ENCODE measurements around the gene DDR2.
A peak's percentile ranks its signal among the peaks of the same experiment; 100 is the strongest.

The DDR2 gene

GRCh38 chr1:162674034-162674608, 41.9 kb downstream of the DDR2 start:
- ATAC-seq (no peak), DNase-seq (no peak)
- Mint-ChIP-seq H3K36me3 (ENCODE audit: low read depth) (no peaks in the 10 kb centered on the region), H3K9me3 (no peaks in the 10 kb centered on the region), H3K27ac (no peak overlapping the region), H3K4me1 (no peaks in the 10 kb centered on the region), H3K27me3 (no peaks in the 10 kb centered on the region), H3K4me3 (no peak overlapping the region)

DNA sequence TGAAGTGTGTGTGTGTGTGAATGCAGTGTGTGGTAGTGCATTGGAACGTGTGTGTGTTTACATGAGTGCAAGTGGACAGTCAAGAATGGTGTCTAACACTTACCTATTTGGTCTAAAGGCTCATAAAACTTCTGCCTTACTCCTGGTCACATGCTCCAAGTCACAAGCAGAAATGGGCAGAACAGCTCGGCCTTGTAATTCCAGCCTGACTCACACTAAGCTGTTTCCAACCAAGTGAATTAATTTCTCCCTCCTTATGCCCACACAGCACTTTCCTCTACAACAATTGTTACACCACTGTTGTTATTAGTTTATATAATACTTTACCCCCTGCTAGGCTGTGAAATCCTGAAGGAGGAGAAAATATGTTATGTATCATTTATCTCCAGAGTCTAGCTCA, 43.8 kb downstream of the DDR2 start:
- Mint-ChIP-seq H3K27me3 (no peaks in the 10 kb centered on the region), H3K4me1 (no peaks in the 10 kb centered on the region), H3K27ac (no peak overlapping the region), H3K4me3 (no peak overlapping the region), H3K9me3 (no peaks in the 10 kb centered on the region), H3K36me3 (ENCODE audit: low read depth) (no peaks in the 10 kb centered on the region)
- ATAC-seq (no peak), DNase-seq (no peak)

DNA sequence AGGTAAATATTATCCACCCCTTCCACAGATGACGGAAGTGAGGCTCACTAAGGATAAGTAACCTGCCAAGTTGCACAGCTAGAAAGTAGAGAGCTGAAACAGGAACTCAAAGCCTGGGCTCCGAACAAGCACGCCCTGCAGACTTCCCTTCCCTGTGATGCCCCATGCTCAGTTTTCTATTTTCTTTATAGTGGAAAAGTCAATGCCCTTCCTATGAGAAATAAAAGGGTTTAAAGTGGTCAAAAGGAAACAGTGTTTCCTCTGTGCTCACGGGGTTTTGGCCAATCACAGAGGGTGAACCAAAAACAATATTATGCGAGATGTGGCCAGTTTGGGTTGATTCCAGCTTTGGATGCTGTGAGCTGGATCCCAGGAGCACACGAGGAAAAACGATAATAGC, 44.5 kb downstream of the DDR2 start:
- DNase-seq (no peak), ATAC-seq (no peak)
- Mint-ChIP-seq H3K27me3 (no peaks in the 10 kb centered on the region), H3K9me3 (no peaks in the 10 kb centered on the region), H3K36me3 (ENCODE audit: low read depth) (no peaks in the 10 kb centered on the region), H3K4me1 (no peaks in the 10 kb centered on the region), H3K4me3 (no peak overlapping the region), H3K27ac (no peak overlapping the region)

GRCh38 chr1:162677607-162678371, 45.5 kb downstream of the DDR2 start:
- ATAC-seq, result no peak
- H3K4me3 Mint-ChIP-seq, result no peak overlapping the region
- H3K36me3 Mint-ChIP-seq (ENCODE audit: low read depth), result no peaks in the 10 kb centered on the region
- no peaks in the 10 kb centered on the region for H3K4me1 Mint-ChIP-seq
- no peaks in the 10 kb centered on the region for H3K9me3 Mint-ChIP-seq
- no peaks in the 10 kb centered on the region for H3K27me3 Mint-ChIP-seq
- no peak overlapping the region for H3K27ac Mint-ChIP-seq
- no peak for DNase-seq

DNA sequence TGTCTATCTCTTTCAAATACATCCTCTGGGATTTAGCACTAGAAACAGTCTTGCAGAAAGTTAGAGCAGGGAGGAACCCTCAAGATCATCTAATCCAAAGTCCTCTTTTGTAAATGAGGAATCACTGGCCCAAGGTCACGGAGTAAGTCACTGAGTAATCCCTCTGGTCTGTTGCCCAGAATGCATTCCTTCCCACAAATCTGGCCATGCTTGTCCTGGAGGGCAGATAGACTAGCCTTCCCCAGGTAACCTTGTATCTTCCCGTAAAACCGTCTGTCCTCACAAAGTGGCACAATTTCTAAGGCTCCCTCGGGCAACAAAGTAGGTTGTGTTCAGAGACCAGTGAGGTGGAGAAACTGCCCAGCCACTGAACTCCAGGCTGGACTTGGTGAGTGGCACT, 46.2 kb downstream of the DDR2 start:
- ATAC-seq (no peak), DNase-seq (no peak)
- Mint-ChIP-seq H3K4me3 (no peak overlapping the region), H3K9me3 (no peaks in the 10 kb centered on the region), H3K36me3 (ENCODE audit: low read depth) (no peaks in the 10 kb centered on the region), H3K4me1 (no peaks in the 10 kb centered on the region), H3K27me3 (no peaks in the 10 kb centered on the region), H3K27ac (no peak overlapping the region)

GRCh38 chr1:162679298-162679697, 47.0 kb downstream of the DDR2 start:
- no peak overlapping the region for H3K4me3 Mint-ChIP-seq

DNA sequence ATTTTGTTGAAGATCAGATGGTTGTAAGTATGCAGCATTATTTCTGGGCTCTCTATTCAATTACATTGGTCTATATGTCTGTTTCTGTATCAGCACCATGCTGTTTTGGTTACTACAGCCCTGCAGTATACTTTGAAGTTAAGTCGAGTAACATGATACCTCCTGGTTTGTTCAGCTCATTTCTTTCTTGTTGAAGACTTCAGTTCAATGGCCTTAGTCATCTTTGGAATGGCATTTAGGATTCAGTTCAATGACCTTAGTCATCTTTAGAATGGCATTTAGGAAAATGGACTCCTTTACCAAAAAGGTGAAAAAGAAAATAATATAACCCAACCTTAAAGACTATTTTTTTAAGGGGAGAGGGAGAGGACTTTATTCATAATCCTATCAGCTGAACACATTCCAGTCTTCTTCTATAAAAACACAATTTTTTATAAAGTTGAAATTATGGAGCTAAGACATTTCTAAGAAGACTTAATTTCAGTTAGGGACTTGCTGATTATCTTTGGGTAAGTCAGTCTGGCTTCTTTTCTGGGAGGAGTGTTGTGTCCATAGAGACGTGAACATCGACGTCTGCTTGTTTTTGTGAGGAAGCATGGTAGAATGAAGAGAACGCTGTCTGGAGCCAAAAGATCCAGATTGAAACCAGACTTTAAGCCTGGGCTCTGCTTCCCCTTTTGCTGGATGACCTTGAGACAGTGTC, 48.3 kb downstream of the DDR2 start:
- no peak for ATAC-seq
- Mint-ChIP-seq H3K9me3 (no peaks in the 10 kb centered on the region), H3K36me3 (ENCODE audit: low read depth) (no peaks in the 10 kb centered on the region), H3K27ac (no peak overlapping the region), H3K4me3 (no peak overlapping the region), H3K4me1 (no peaks in the 10 kb centered on the region), H3K27me3 (no peaks in the 10 kb centered on the region)
- DNase-seq, result no peak

More at GRCh38 chr1:162679298-162679697, 47.0 kb downstream of the DDR2 start:
- Mint-ChIP-seq H3K9me3 (no peaks in the 10 kb centered on the region), H3K27me3 (no peaks in the 10 kb centered on the region), H3K27ac (no peak overlapping the region), H3K36me3 (ENCODE audit: low read depth) (no peaks in the 10 kb centered on the region), H3K4me1 (no peaks in the 10 kb centered on the region)
- ATAC-seq, result no peak
- DNase-seq, result no peak

- Mint-ChIP-seq H3K27ac (no peak overlapping the region), H3K9me3 (no peaks in the 10 kb centered on the region), H3K27me3 (no peaks in the 10 kb centered on the region), H3K4me3 (no peak overlapping the region), H3K4me1 (no peaks in the 10 kb centered on the region), H3K36me3 (ENCODE audit: low read depth) (no peaks in the 10 kb centered on the region)
- ATAC-seq, result no peak
- no peak for DNase-seq
Observed at GRCh38 chr1:162681122-162681436, 48.8 kb downstream of the DDR2 start.

- Mint-ChIP-seq H3K9me3 (no peaks in the 10 kb centered on the region), H3K27ac (no peak overlapping the region), H3K27me3 (no peaks in the 10 kb centered on the region), H3K4me1 (no peaks in the 10 kb centered on the region), H3K4me3 (no peak overlapping the region), H3K36me3 (ENCODE audit: low read depth) (no peaks in the 10 kb centered on the region)
- no peak for DNase-seq
- no peak for ATAC-seq
Observed at GRCh38 chr1:162682013-162682419, 49.8 kb downstream of the DDR2 start.

- H3K36me3 Mint-ChIP-seq (ENCODE audit: low read depth), result no peaks in the 10 kb centered on the region
- H3K9me3 Mint-ChIP-seq, result no peaks in the 10 kb centered on the region
Observed at GRCh38 chr1:162687870-162688269, 55.6 kb downstream of the DDR2 start.

GRCh38 chr1:162688521-162688920, 56.3 kb downstream of the DDR2 start:
- H3K27me3 Mint-ChIP-seq, result peaks cover 7% of the 10 kb centered on the region
- no peak overlapping the region for H3K4me3 Mint-ChIP-seq
- H3K36me3 Mint-ChIP-seq (ENCODE audit: low read depth), result no peaks in the 10 kb centered on the region
- ATAC-seq (no peak), DNase-seq (no peak)
- H3K9me3 Mint-ChIP-seq, result no peaks in the 10 kb centered on the region
- H3K4me1 Mint-ChIP-seq, result peaks cover 5% of the 10 kb centered on the region
- no peak overlapping the region for H3K27ac Mint-ChIP-seq

More at GRCh38 chr1:162687870-162688269, 55.6 kb downstream of the DDR2 start:
- no peak overlapping the region for H3K27ac Mint-ChIP-seq
- H3K27me3 Mint-ChIP-seq, result peaks cover 4% of the 10 kb centered on the region
- ATAC-seq (peak; percentile 54), DNase-seq (no peak)
- H3K4me3 Mint-ChIP-seq, result no peak overlapping the region
- H3K4me1 Mint-ChIP-seq, result peaks cover 5% of the 10 kb centered on the region

- peaks cover 7% of the 10 kb centered on the region for H3K27me3 Mint-ChIP-seq
- ATAC-seq (no peak), DNase-seq (no peak)
- no peak overlapping the region for H3K27ac Mint-ChIP-seq
- H3K4me3 Mint-ChIP-seq, result no peak overlapping the region
- peaks cover 5% of the 10 kb centered on the region for H3K4me1 Mint-ChIP-seq
- no peaks in the 10 kb centered on the region for H3K9me3 Mint-ChIP-seq
- H3K36me3 Mint-ChIP-seq (ENCODE audit: low read depth), result no peaks in the 10 kb centered on the region
Observed at GRCh38 chr1:162688931-162689330, 56.7 kb downstream of the DDR2 start.

- H3K27ac Mint-ChIP-seq, result no peak overlapping the region
- no peaks in the 10 kb centered on the region for H3K9me3 Mint-ChIP-seq
- peaks cover 5% of the 10 kb centered on the region for H3K4me1 Mint-ChIP-seq
- no peak for ATAC-seq
- peaks cover 11% of the 10 kb centered on the region for H3K27me3 Mint-ChIP-seq
- H3K4me3 Mint-ChIP-seq, result no peak overlapping the region
- no peaks in the 10 kb centered on the region for H3K36me3 Mint-ChIP-seq (ENCODE audit: low read depth)
- no peak for DNase-seq
Observed at GRCh38 chr1:162689745-162690671, 57.7 kb downstream of the DDR2 start.

DNA sequence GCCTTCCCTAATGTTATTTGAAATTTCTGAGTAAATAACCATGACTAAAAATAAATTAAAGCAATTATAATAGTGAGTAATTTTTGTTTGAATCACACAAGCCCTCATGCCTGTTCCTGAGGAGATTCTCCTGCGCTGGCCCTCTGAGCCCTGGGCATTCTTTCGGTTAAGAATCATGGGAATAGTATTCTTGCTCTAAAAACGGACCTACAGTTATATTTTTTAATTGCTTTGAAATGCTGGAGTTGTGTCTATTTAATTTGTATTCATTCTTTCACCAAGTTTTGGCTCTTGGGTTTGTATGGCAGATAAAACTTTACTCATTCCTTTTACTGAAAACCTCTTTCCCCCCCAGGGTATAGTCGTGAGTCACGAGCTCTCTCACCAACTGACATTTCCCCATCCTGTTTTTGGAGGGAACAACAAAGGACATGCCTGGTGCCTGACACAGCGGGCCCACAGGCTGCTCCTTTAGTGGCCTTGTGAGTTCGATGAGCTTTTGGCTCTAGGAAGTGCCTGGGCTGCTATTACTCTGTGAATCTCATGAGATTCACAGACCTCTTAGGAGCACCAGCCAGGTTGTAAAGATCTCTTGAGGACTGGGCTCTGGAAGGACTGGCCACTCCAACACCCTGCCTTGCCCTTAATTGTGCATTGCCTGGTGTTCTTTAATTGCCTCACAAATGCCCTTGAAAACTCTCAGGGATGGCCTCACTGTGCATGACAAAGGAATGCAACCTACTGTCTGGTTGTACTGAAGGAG, 58.6 kb downstream of the DDR2 start:
- Mint-ChIP-seq H3K27ac (no peak overlapping the region), H3K36me3 (ENCODE audit: low read depth) (no peaks in the 10 kb centered on the region), H3K27me3 (peaks cover 11% of the 10 kb centered on the region), H3K4me1 (peaks cover 5% of the 10 kb centered on the region), H3K4me3 (no peak overlapping the region), H3K9me3 (no peaks in the 10 kb centered on the region)
- ATAC-seq (peak; percentile 53), DNase-seq (no peak)

Measured in activated naive CD8-positive, alpha-beta T cell treated with anti-CD3 and anti-CD28 coated beads, Interleukin-2, amount 50 U/mL, for 24 hours (primary cell).